H1 (cell line): ENCODE data around the gene ZFAND6. TPM values are rescaled to one million over a fixed set of nuclear protein-coding genes. Genes with fewer than 3 reads are reported as not detected.

Source experiments
- CTCF ChIA-PET: fragments of 300-600 bp; sonication (Branson Sonifier 250); formaldehyde crosslinking; loops from one replicate; lab custom pipeline; 2021; ENCODE audit not compliant: partially characterized antibody; lab: Charles Lee
- POLR2A ChIA-PET: fragments of 300-600 bp; sonication (Branson Sonifier 250); formaldehyde crosslinking; loops from one replicate; lab custom pipeline; 2021; ENCODE audit warnings: inconsistent platforms; ENCODE audit not compliant: partially characterized antibody; lab: Charles Lee
- DNase-seq, 2 experiments: peaks; one replicate each; pipeline versions ENCODE4 v3.0.0 to v3.0.0-alpha.2; 2010 to 2022; ENCODE audit warnings: low spot score in 2 of 2, low read depth in 1 of 2, mixed read lengths in 1 of 2
- FAIRE-seq: peaks from 2 replicates; lab custom pipeline; 2011; peaks lifted over from hg19 to GRCh38; lab: Jason Lieb, UNC
- H2AFZ ChIP-seq: 2 replicates; pipeline ENCODE4 v1.8.1; 2012; ENCODE audit warnings: low read length, inconsistent platforms
- H2AK5ac ChIP-seq: 2 replicates; pipeline ENCODE4 v1.6.1; 2013; ENCODE audit warnings: low read depth, low read length
- H2BK120ac ChIP-seq: replicated peaks from 2 replicates; pipeline ENCODE3; 2013; ENCODE audit warnings: low read depth, low read length, inconsistent platforms
- H2BK12ac ChIP-seq: 2 replicates; pipeline ENCODE4 v1.6.1; 2013; ENCODE audit warnings: low read depth, low read length
- H2BK15ac ChIP-seq: 2 replicates; pipeline ENCODE4 v1.6.1; 2013; ENCODE audit warnings: low read length
- H2BK20ac ChIP-seq: 2 replicates; pipeline ENCODE4 v1.6.1; 2013; ENCODE audit warnings: low read length
- H2BK5ac ChIP-seq: 2 replicates; pipeline ENCODE4 v1.6.1; 2013; ENCODE audit warnings: low read depth, low read length
- H3K14ac ChIP-seq: 2 replicates; pipeline ENCODE4 v1.6.1; 2013; ENCODE audit warnings: inconsistent platforms; ENCODE audit not compliant: insufficient read length
- H3K18ac ChIP-seq: 2 replicates; pipeline ENCODE4 v1.6.1; 2013; ENCODE audit warnings: low read length; ENCODE audit errors: extremely low read depth
- H3K23ac ChIP-seq: 2 replicates; pipeline ENCODE4 v1.6.1; 2013; ENCODE audit warnings: inconsistent platforms; ENCODE audit not compliant: insufficient read length
- H3K23me2 ChIP-seq: 2 replicates; pipeline ENCODE4 v1.6.1; 2013; ENCODE audit warnings: low read depth, low read length
- H3K27ac ChIP-seq: 2 replicates; pipeline ENCODE4 v1.6.1; 2011; ENCODE audit warnings: low read depth, low read length, inconsistent platforms
- H3K27me3 ChIP-seq, 4 experiments: replicated peaks in 1 of 4; 1 replicate in 1 of 4; 2 replicates in 3 of 4; pipeline versions ENCODE4 v1.6.1 to v1.8.1; 2011 to 2013; ENCODE audit warnings: low read length in 3 of 4, mild to moderate bottlenecking in 3 of 4, inconsistent platforms in 2 of 4, mixed read lengths in 2 of 4, moderate library complexity in 1 of 4; ENCODE audit not compliant: control insufficient read depth in 3 of 4, insufficient read depth in 3 of 4; ENCODE audit errors: extremely low read depth in 1 of 4
- H3K36me3 ChIP-seq, 4 experiments: 2 replicates each; pipeline versions ENCODE4 v1.6.1 to v1.8.1; 2011 to 2013; ENCODE audit warnings: mild to moderate bottlenecking in 4 of 4, low read length in 3 of 4, moderate library complexity in 2 of 4, control low read depth in 1 of 4, inconsistent platforms in 1 of 4; ENCODE audit not compliant: insufficient read depth in 4 of 4, control insufficient read depth in 2 of 4
- H3K4ac ChIP-seq: replicated peaks from 2 replicates; pipeline ENCODE3; 2013; ENCODE audit warnings: low read length, low read depth, mixed read lengths, inconsistent platforms; ENCODE audit not compliant: insufficient read length
- H3K4me1 ChIP-seq, 4 experiments: replicated peaks in 1 of 4; 1 replicate in 1 of 4; 2 replicates in 3 of 4; pipeline versions ENCODE4 v1.6.1 to v1.8.1; 2011 to 2013; ENCODE audit warnings: low read length in 3 of 4, inconsistent platforms in 2 of 4, mixed read lengths in 1 of 4; ENCODE audit not compliant: insufficient read depth in 4 of 4, control insufficient read depth in 3 of 4
- H3K4me2 ChIP-seq, 2 experiments: 2 replicates each; pipeline versions ENCODE4 v1.6.1 to v1.8.1; 2011 to 2013; ENCODE audit warnings: low read depth in 2 of 2, low read length in 2 of 2, control low read depth in 1 of 2, inconsistent platforms in 1 of 2, mild to moderate bottlenecking in 1 of 2; ENCODE audit not compliant: insufficient read depth in 1 of 2
- H3K4me3 ChIP-seq, 4 experiments: fragments of 200-600, 300-600 bp in 1 of 4; sonication (generic), shearing (Covaris generic), sonication (Bioruptor Twin) in 1 of 4; 2 replicates each; pipeline versions ENCODE4 v1.5.1 to v1.8.1; 2011 to 2016; ENCODE audit warnings: low read length in 4 of 4, low read depth in 3 of 4, control low read depth in 2 of 4, inconsistent platforms in 2 of 4, mild to moderate bottlenecking in 2 of 4, mixed read lengths in 1 of 4, moderate library complexity in 1 of 4; ENCODE audit not compliant: insufficient read depth in 2 of 4; ENCODE audit errors: extremely low read depth in 1 of 4
- H3K56ac ChIP-seq: replicated peaks from 2 replicates; pipeline ENCODE3; 2013; ENCODE audit warnings: low read depth, mild to moderate bottlenecking, mixed read lengths, low read length, inconsistent platforms; ENCODE audit not compliant: insufficient read length
- H3K79me1 ChIP-seq: 2 replicates; pipeline ENCODE4 v1.6.1; 2013; ENCODE audit warnings: low read depth, low read length, control low read depth
- H3K79me2 ChIP-seq, 2 experiments: 2 replicates each; pipeline versions ENCODE4 v1.6.1 to v1.8.1; 2012 to 2013; ENCODE audit warnings: low read length in 2 of 2, mild to moderate bottlenecking in 2 of 2, inconsistent platforms in 1 of 2; ENCODE audit not compliant: insufficient read depth in 2 of 2, control insufficient read depth in 1 of 2
- H3K9ac ChIP-seq, 4 experiments: replicated peaks in 1 of 4; 1 replicate in 1 of 4; 2 replicates in 3 of 4; pipeline versions ENCODE4 v1.6.1 to v1.8.1; 2011 to 2013; ENCODE audit warnings: low read depth in 3 of 4, low read length in 3 of 4, control low read depth in 2 of 4, mild to moderate bottlenecking in 2 of 4, moderate library complexity in 2 of 4, inconsistent platforms in 1 of 4; ENCODE audit errors: extremely low read depth in 1 of 4
- H3K9me3 ChIP-seq, 2 experiments: 2 replicates each; pipeline versions ENCODE4 v1.6.1 to v1.8.1; 2012 to 2013; ENCODE audit warnings: mild to moderate bottlenecking in 2 of 2, moderate library complexity in 2 of 2, control low read depth in 1 of 2, inconsistent platforms in 1 of 2, low read depth in 1 of 2, low read length in 1 of 2, mixed read lengths in 1 of 2; ENCODE audit not compliant: insufficient read depth in 2 of 2
- H4K20me1 ChIP-seq, 2 experiments: replicated peaks in 1 of 2; 2 replicates each; pipeline versions ENCODE3 to v1.8.1; 2011 to 2013; ENCODE audit warnings: inconsistent platforms in 2 of 2, low read length in 2 of 2, mild to moderate bottlenecking in 1 of 2; ENCODE audit not compliant: insufficient read depth in 2 of 2, control insufficient read depth in 1 of 2
- H4K5ac ChIP-seq: 2 replicates; pipeline ENCODE4 v1.6.1; 2013; ENCODE audit warnings: low read length, low read depth, mixed read lengths, inconsistent platforms; ENCODE audit not compliant: insufficient read length
- H4K8ac ChIP-seq: 2 replicates; pipeline ENCODE4 v1.8.0; 2013; ENCODE audit warnings: mild to moderate bottlenecking, moderate library complexity, low read length, inconsistent platforms; ENCODE audit not compliant: insufficient read depth; ENCODE audit errors: extremely low read depth
- H4K91ac ChIP-seq: replicated peaks from 2 replicates; pipeline ENCODE3; 2013; ENCODE audit warnings: low read length, mixed read lengths, inconsistent platforms; ENCODE audit not compliant: insufficient read length
- BCL11A ChIP-seq, 2 experiments: IDR thresholded peaks; one replicate each; pipeline ENCODE4 v1.6.1; 2011; ENCODE audit warnings: low read depth in 2 of 2, low read length in 2 of 2, mild to moderate bottlenecking in 2 of 2
- NANOG ChIP-seq: IDR thresholded peaks from 2 replicates; pipeline ENCODE4 v1.6.1; 2011; ENCODE audit warnings: low read length, low read depth, mild to moderate bottlenecking, inconsistent platforms; ENCODE audit not compliant: insufficient read depth, poor library complexity, severe bottlenecking
- RXRA ChIP-seq: IDR thresholded peaks from 2 replicates; pipeline ENCODE4 v1.6.1; 2011; ENCODE audit warnings: low read depth, mild to moderate bottlenecking, low read length, moderate library complexity; ENCODE audit not compliant: insufficient read depth
- YY1 ChIP-seq: IDR thresholded peaks from 2 replicates; pipeline ENCODE4 v1.6.1; 2011; ENCODE audit warnings: low read depth, mild to moderate bottlenecking, low read length
- polyA plus RNA-seq, 7 experiments: library from polyadenylated mRNA; depleted of rRNA in 3 of 7; stranded (reverse) in 5 of 7; unstranded in 2 of 7; fragments of >200 nt in 5 of 7; fragments of 200-250 nt in 2 of 7; gene quantifications; 1 replicate in 5 of 7; 2 replicates in 1 of 7; 4 replicates in 1 of 7; pipeline versions ENCODE4 v1.2.1 to v1.2.3, GENCODE V29; 2011 to 2013; ENCODE audit warnings: missing spikeins in 2 of 7, mixed read lengths in 2 of 7
- total RNA-seq: library from RNA; stranded (reverse); fragmentation: NEBNext Ultra II Directional; extraction: Animal tissue kit (Norgen Biotek cat#: 25700); gene quantifications from 2 replicates; pipeline ENCODE4 v1.2.1, GENCODE V29; 2021

ZFAND6 gene
- total and polyA plus RNA-seq, 2 of the 8 experiments (the other 6 are each of a cell fraction or from before 2014, with no cell fraction given): 136 to 237 TPM

- Histone ChIP-seq H3K23me2 (no peaks in the 10 kb centered on the region), H2AFZ (no peak overlapping the region), H2BK5ac (no peak overlapping the region), H3K9ac (no peak overlapping the region), H3K4me1 (peaks cover 0 to 14% (median 8%) of the 10 kb centered on the region in 4 experiments; a peak in 5 of 7 replicates), H3K9me3 (no peaks in the 10 kb centered on the region), H3K79me2 (peaks cover 40 to 100% of the 10 kb centered on the region in 2 experiments), H3K79me1 (no peaks in the 10 kb centered on the region), H4K20me1 (peaks cover 6 to 10% of the 10 kb centered on the region in 2 experiments), H3K27me3 (no peaks in the 10 kb centered on the region), H3K4me2 (no peak overlapping the region), H2BK120ac (no peak overlapping the region), H3K56ac (no peak overlapping the region), H2AK5ac (no peak overlapping the region), H4K8ac (no peak overlapping the region), H3K4ac (no peak overlapping the region), H2BK15ac (no peak overlapping the region), H3K36me3 (no peaks in the 10 kb centered on the region), H4K91ac (no peak overlapping the region), H4K5ac (no peak overlapping the region), H2BK20ac (no peak overlapping the region), H3K27ac (no peak overlapping the region), H3K14ac (no peak overlapping the region), H2BK12ac (no peak overlapping the region), H3K4me3 (no peak overlapping the region), H3K23ac (no peak overlapping the region), H3K18ac (no peak overlapping the region)
- no peak for FAIRE-seq
- DNase-seq: no peak
- TF ChIP-seq YY1 (no peak), BCL11A (IDR thresholded peaks at IDR 0.05; ENCODE audit: low read depth in 2 of 2, low read length in 2 of 2) (no peak), RXRA (no peak), NANOG (no peak)
- CTCF ChIA-PET: no interaction called here
- POLR2A ChIA-PET: interaction anchor here (0.7 kb wide), 1 partner anchor 15 kb away, joined by 3 read pairs; no protein-coding TSS in a partner anchor
Measured at GRCh38 chr15:80066912-80067311, 7.4 kb downstream of the ZFAND6 start.
